Measurements from ENCODE around the gene NTPCR.
A peak's percentile ranks its signal among the peaks of the same experiment; 100 is the strongest.

DNA sequence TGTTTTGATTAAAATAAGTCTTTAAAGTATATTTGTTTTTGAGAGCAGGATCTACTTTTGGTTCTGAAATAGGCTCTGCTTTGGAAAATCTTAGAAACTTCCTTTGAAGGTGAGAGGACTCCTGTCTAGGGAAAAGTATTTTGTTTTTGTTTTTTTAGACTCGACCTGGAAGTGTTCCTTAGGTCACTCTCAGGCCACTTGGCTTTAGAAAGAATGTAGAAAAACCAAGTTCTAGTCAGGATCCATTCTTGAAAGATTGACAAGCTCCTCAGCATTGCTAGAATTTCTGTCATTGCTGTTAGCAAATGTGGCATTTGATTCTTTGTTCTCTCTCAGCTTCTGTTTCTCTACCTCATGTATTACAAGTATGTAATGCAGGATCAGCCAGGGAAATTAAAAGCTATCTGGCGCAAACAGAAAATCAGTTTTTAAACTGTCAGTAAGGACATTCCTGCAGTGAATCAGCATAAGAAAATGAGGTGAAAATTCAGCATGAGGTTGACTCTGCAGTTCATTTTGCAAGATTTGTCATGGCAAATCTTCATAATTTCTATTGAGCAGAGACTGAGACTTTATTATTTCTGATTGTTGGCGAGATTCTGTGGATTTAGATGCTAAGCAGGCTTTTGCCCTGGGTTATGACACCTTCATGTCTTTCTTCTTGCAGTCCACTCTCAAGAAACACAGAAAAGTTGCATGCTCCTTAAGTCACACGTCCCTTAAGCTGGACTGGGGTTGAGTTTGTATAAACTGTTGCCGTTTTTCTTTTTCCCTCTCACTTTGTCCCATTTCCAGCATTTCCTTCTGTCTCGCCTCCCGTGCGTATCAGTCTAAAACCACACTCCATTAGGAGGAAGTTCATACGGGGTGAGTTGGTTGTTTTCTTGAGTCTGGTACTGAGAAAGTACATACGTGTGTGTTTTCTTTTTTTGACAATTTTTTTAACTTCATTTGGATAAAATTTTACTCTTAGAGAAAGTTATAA, 12.6 kb downstream of the NTPCR start:
- TF ChIP-seq, protein P1, sequence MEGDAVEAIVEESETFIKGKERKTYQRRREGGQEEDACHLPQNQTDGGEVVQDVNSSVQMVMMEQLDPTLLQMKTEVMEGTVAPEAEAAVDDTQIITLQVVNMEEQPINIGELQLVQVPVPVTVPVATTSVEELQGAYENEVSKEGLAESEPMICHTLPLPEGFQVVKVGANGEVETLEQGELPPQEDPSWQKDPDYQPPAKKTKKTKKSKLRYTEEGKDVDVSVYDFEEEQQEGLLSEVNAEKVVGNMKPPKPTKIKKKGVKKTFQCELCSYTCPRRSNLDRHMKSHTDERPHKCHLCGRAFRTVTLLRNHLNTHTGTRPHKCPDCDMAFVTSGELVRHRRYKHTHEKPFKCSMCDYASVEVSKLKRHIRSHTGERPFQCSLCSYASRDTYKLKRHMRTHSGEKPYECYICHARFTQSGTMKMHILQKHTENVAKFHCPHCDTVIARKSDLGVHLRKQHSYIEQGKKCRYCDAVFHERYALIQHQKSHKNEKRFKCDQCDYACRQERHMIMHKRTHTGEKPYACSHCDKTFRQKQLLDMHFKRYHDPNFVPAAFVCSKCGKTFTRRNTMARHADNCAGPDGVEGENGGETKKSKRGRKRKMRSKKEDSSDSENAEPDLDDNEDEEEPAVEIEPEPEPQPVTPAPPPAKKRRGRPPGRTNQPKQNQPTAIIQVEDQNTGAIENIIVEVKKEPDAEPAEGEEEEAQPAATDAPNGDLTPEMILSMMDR (IDR thresholded peaks at IDR 0.05) = no peak
- TF ChIP-seq POLR2A (IDR thresholded peaks at IDR 0.05) (no peak), POLR2AphosphoS5 (IDR thresholded peaks at IDR 0.05) (peak; percentile 58), EP300 (IDR thresholded peaks at IDR 0.05) (no peak)

All from gastroesophageal sphincter (tissue), 3 donors.